Breast epithelium (tissue), 4 donors: Measurements from ENCODE around the gene RAD51AP2. TPM values are rescaled to one million over a fixed set of nuclear protein-coding genes. Genes with fewer than 3 reads are reported as not detected.
"Not testable (repeated sequence)": the region's sequence is repeated elsewhere in the genome, so short reads cannot be mapped to it uniquely, and the experiment has no call there.

Source experiments
- DNase-seq, 2 donors: peaks; one replicate each; pipeline ENCODE4 v3.0.0-alpha.2; 2019; ENCODE audit warnings: low spot score in 2 of 2
- H3K27ac ChIP-seq, 2 donors: fragments of 200-600 bp; sonication (generic) in 1 of 2; one replicate each; pipeline ENCODE4 v1.5.1; 2016 to 2019; ENCODE audit warnings: mild to moderate bottlenecking in 1 of 2
- H3K27me3 ChIP-seq, 2 donors: fragments of 200-600 bp; sonication (generic) in 1 of 2; one replicate each; pipeline versions ENCODE4 v1.5.1 to v1.6.0; 2017 to 2019; ENCODE audit warnings: control low read depth in 1 of 2, mild to moderate bottlenecking in 1 of 2
- H3K36me3 ChIP-seq: fragments of 200-600 bp; one replicate; pipeline ENCODE4 v1.5.1; 2019
- H3K4me1 ChIP-seq, 2 donors: fragments of 200-600 bp; sonication (generic); one replicate each; pipeline ENCODE4 v1.5.1; 2016 to 2019; ENCODE audit warnings: control low read depth in 1 of 2
- H3K4me3 ChIP-seq, 3 donors: fragments of 200-600 bp; sonication (generic); 1 replicate in 2 of 3; 2 replicates in 1 of 3; pipeline ENCODE4 v1.5.1; 2016 to 2019; ENCODE audit warnings: mild to moderate bottlenecking in 3 of 3, moderate library complexity in 2 of 3
- H3K9me3 ChIP-seq, 2 donors: fragments of 200-600 bp; sonication (generic) in 1 of 2; one replicate each; pipeline ENCODE4 v1.5.1; 2016 to 2019; ENCODE audit warnings: control low read depth in 1 of 2
- POLR2A ChIP-seq: fragments of 450-650 bp; IDR thresholded peaks from one replicate; pipeline ENCODE4 v1.6.1; 2016; ENCODE audit warnings: antibody characterized with exemption, mild to moderate bottlenecking, moderate library complexity
- POLR2AphosphoS5 ChIP-seq, 3 donors: sonication (generic); formaldehyde crosslinking; IDR thresholded peaks; one replicate each; pipeline ENCODE4 v1.6.1; 2017; ENCODE audit warnings: antibody characterized with exemption in 3 of 3
- intact Hi-C: fragments of 100-400 bp; cut with DNase I; formaldehyde crosslinking; loops from one replicate; pipeline ENCODE4 v1.15.1; 2023; ENCODE audit warnings: low total_unique reads
- total RNA-seq, 3 donors: library from RNA; depleted of rRNA; stranded (reverse); fragments of >200 nt; gene quantifications; one replicate each; pipeline ENCODE4 v1.1.0, GENCODE V29; 2016
- TF ChIP-seq, protein P1 (sequence below), 3 donors: fragments of 450-650 bp; IDR thresholded peaks; one replicate each; pipeline ENCODE4 v1.5.1; 2016 to 2017; ENCODE audit warnings: antibody characterized with exemption in 3 of 3, mild to moderate bottlenecking in 3 of 3, moderate library complexity in 3 of 3

RAD51AP2 gene
- total RNA-seq, result under 1 TPM; under 0.01 to 0.29 (median 0.16) TPM

- H3K4me3 ChIP-seq, result peak within 1 kb of the TSS; percentile 32 to 73 (median 48)
- TF ChIP-seq, protein P1, sequence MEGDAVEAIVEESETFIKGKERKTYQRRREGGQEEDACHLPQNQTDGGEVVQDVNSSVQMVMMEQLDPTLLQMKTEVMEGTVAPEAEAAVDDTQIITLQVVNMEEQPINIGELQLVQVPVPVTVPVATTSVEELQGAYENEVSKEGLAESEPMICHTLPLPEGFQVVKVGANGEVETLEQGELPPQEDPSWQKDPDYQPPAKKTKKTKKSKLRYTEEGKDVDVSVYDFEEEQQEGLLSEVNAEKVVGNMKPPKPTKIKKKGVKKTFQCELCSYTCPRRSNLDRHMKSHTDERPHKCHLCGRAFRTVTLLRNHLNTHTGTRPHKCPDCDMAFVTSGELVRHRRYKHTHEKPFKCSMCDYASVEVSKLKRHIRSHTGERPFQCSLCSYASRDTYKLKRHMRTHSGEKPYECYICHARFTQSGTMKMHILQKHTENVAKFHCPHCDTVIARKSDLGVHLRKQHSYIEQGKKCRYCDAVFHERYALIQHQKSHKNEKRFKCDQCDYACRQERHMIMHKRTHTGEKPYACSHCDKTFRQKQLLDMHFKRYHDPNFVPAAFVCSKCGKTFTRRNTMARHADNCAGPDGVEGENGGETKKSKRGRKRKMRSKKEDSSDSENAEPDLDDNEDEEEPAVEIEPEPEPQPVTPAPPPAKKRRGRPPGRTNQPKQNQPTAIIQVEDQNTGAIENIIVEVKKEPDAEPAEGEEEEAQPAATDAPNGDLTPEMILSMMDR (IDR thresholded peaks at IDR 0.05), result no peak
- TF ChIP-seq POLR2A, result no peak
- TF ChIP-seq POLR2AphosphoS5 (IDR thresholded peaks at IDR 0.05), result no peak
- peak within 1 kb of the TSS; percentile 4 to 53 for H3K27ac ChIP-seq
- H3K27me3 ChIP-seq, result no peaks in the 10 kb centered on the region
- intact Hi-C loops, result no loop called here
- no peaks in the 10 kb centered on the region for H3K36me3 ChIP-seq
- DNase-seq, result peak; percentile 77 to 81
- no peaks in the 10 kb centered on the region for H3K9me3 ChIP-seq
- H3K4me1 ChIP-seq, result no peaks in the 10 kb centered on the region
Measured at GRCh38 chr2:17518212-17519154, at the start of gene RAD51AP2. TSS of gene RAD51AP2 (minus strand) at chr2:17518440. CDS start at chr2:17518415, 25 bp downstream.

- H3K4me1 ChIP-seq, H3K27me3 ChIP-seq, DNase-seq, H3K4me3 ChIP-seq, H3K27ac ChIP-seq, H3K36me3 ChIP-seq, intact Hi-C loops, H3K9me3 ChIP-seq: not testable (repeated sequence)
Measured at GRCh38 chr2:17565726-17566125, 47.5 kb upstream of the RAD51AP2 start.

DNA sequence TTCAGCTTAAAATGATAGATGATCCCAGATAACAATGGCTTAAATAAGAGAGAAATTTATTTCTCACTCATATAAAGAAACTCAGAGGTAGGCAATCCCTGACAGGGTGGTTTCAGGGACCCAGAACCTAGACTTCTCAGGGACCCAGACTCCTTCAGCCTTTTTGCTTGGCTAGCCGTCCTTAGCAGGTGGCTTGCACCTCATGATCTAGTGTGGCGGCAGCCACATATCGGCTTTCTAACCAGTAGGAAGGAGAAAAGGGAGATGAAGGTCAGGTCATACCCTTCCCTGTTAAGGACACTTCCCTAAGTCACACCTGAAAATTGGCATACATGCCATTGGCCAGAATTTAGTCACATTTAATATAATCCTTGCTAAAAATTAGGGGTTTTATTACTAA lies 40.6 kb upstream of the RAD51AP2 start:
- no peaks in the 10 kb centered on the region for H3K9me3 ChIP-seq
- H3K27me3 ChIP-seq, result no peaks in the 10 kb centered on the region
- no peak for DNase-seq
- TF ChIP-seq POLR2AphosphoS5 (IDR thresholded peaks at IDR 0.05) (no peak), POLR2A (no peak)
- TF ChIP-seq, protein P1 (IDR thresholded peaks at IDR 0.05), result no peak
- no peak overlapping the region for H3K4me3 ChIP-seq
- H3K4me1 ChIP-seq, result no peaks in the 10 kb centered on the region
- H3K27ac ChIP-seq, result no peak overlapping the region
- intact Hi-C loops, result no loop called here
- H3K36me3 ChIP-seq, result no peaks in the 10 kb centered on the region

- no peaks in the 10 kb centered on the region for H3K4me1 ChIP-seq
- no peak for DNase-seq
- H3K27ac ChIP-seq, result no peak overlapping the region
- intact Hi-C loops, result no loop called here
- H3K27me3 ChIP-seq, result no peaks in the 10 kb centered on the region
- no peak overlapping the region for H3K4me3 ChIP-seq
- H3K36me3 ChIP-seq, result no peaks in the 10 kb centered on the region
- TF ChIP-seq POLR2AphosphoS5 (IDR thresholded peaks at IDR 0.05), result no peak
- TF ChIP-seq, protein P1 (IDR thresholded peaks at IDR 0.05), result no peak
- H3K9me3 ChIP-seq, result no peaks in the 10 kb centered on the region
Measured at GRCh38 chr2:17558053-17558452, 39.8 kb upstream of the RAD51AP2 start.

GRCh38 chr2:17557596-17557995 lies 39.4 kb upstream of the RAD51AP2 start:
- intact Hi-C loops, result no loop called here
- no peak overlapping the region for H3K4me3 ChIP-seq
- DNase-seq, result no peak
- no peak for TF ChIP-seq POLR2AphosphoS5 (IDR thresholded peaks at IDR 0.05)
- TF ChIP-seq, protein P1 (IDR thresholded peaks at IDR 0.05), result no peak
- TF ChIP-seq POLR2A, result no peak
- H3K27me3 ChIP-seq, result no peaks in the 10 kb centered on the region
- H3K36me3 ChIP-seq, result no peaks in the 10 kb centered on the region
- no peaks in the 10 kb centered on the region for H3K4me1 ChIP-seq
- H3K27ac ChIP-seq, result no peak overlapping the region
- no peaks in the 10 kb centered on the region for H3K9me3 ChIP-seq
